SU-DHL-6 (cell line): ENCODE measurements around the gene SLC19A2.

ENCODE experiments used
- CTCF ChIP-seq: fragments of 200-600 bp; sonication (generic); IDR thresholded peaks from one replicate; pipeline ENCODE4 v1.5.1; 2017; ENCODE audit warnings: antibody characterized with exemption, mild to moderate bottlenecking, low read length, moderate library complexity; ENCODE audit not compliant: insufficient read depth, poor library complexity, severe bottlenecking
- EZH2phosphoT487 ChIP-seq: fragments of 200-600 bp; sonication (generic), shearing (Covaris generic); conservative IDR thresholded peaks from 2 replicates; pipeline ENCODE4 v1.6.1; 2018; ENCODE audit warnings: mild to moderate bottlenecking, antibody characterized with exemption, low read length, moderate library complexity, mixed read lengths

- TF ChIP-seq CTCF (no peak), EZH2phosphoT487 (no peak)
Measured at GRCh38 chr1:169494343-169494742, 8.6 kb upstream of the SLC19A2 start.
